Naive thymus-derived CD8-positive, alpha-beta T cell (primary cell): Measurements from ENCODE around the gene SMARCE1. TPM values are rescaled to one million over a fixed set of nuclear protein-coding genes. Genes with fewer than 3 reads are reported as not detected.

ENCODE experiments used
- ATAC-seq, 2 donors: fragments of 150-1000 bp; cut with Tn5 transposase in 1 of 2; sonication (Bioruptor Pico), chemical (Tn5 transposase) in 1 of 2; 1 replicate in 1 of 2; 2 replicates in 1 of 2; pipeline ENCODE4 v1.10.0; 2021; ENCODE audit warnings: mild to moderate bottlenecking in 2 of 2, moderate library complexity in 2 of 2
- POLR2A ChIA-PET: fragments of 350-600 bp; sonication (Branson Sonifier 250); formaldehyde crosslinking; loops from one replicate; lab custom pipeline; 2021; ENCODE audit warnings: antibody characterized with exemption; lab: Charles Lee
- DNase-seq, 10 donors: peaks; one replicate each; pipeline versions ENCODE4 v3.0.0 to v3.0.0-alpha.2; 2020 to 2022
- H3K27ac Mint-ChIP-seq, 10 donors: one replicate each; pipeline ENCODE4 v1.8.0; 2020 to 2022; ENCODE audit warnings: mild to moderate bottlenecking in 10 of 10, mixed read lengths in 10 of 10, moderate library complexity in 4 of 10, inconsistent platforms in 1 of 10
- H3K27me3 Mint-ChIP-seq, 5 donors: one replicate each; pipeline ENCODE4 v1.8.0; 2021 to 2022; ENCODE audit warnings: mixed read lengths in 5 of 5
- H3K36me3 Mint-ChIP-seq, 3 donors: one replicate each; pipeline ENCODE4 v1.8.0; 2020 to 2022; ENCODE audit warnings: mixed read lengths in 3 of 3, mild to moderate bottlenecking in 2 of 3, inconsistent platforms in 1 of 3
- H3K4me1 Mint-ChIP-seq, 4 donors: one replicate each; pipeline ENCODE4 v1.8.0; 2021 to 2022; ENCODE audit warnings: mixed read lengths in 4 of 4
- H3K4me3 Mint-ChIP-seq, 10 donors: one replicate each; pipeline ENCODE4 v1.8.0; 2020 to 2022; ENCODE audit warnings: mild to moderate bottlenecking in 10 of 10, mixed read lengths in 10 of 10, moderate library complexity in 6 of 10, inconsistent platforms in 1 of 10
- H3K9me3 Mint-ChIP-seq, 9 donors: one replicate each; pipeline ENCODE4 v1.8.0; 2020 to 2022; ENCODE audit warnings: mixed read lengths in 9 of 9, mild to moderate bottlenecking in 3 of 9, inconsistent platforms in 1 of 9, moderate library complexity in 1 of 9
- polyA plus RNA-seq, 3 donors: library from polyadenylated mRNA; unstranded; fragments of 300-500 nt; fragmentation: Illumina TruSeq; gene quantifications; one replicate each; pipeline ENCODE4 v1.2.3, GENCODE V29; 2021
- total RNA-seq, 8 experiments: library from RNA in 2 of 8; stranded (reverse) in 2 of 8; gene quantifications; one replicate each; pipeline ENCODE4 v1.2.3 and lab custom pipeline; 2021 to 2026

The SMARCE1 gene
- total and polyA plus RNA-seq, 5 experiments from 2014 or later = 97.5 to 229 (median 195) TPM

DNA sequence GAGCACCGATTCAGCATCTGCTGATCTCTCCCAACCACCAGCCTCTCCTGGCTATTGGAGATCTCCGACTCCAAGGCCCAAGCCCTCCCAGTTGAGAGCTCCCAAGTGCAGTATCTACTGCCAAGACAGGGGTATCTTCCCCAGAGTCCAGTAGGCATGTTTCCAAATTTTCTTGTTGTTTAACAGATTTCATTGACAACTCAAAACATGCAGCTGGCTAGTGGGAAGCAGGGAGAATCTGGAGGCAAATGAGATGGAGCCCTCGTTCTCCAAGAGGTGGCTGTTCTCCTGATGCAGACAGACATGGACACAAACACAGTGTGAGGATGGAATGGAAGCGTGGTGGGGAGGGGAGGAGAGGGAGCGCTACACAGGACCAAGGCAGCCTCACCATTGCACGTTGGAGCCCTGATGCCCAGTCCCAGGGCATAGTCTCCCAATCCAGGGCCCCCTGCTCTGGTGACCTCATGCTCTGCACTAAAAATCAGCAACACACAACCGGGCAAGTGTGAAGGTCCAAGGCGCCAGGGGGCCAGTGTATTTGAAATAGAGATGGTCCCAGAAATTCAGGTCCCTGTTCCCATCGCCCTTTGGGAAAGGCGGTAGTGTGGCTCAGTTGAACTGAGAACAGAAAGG lies 31.7 kb downstream of the SMARCE1 start:
- ATAC-seq = no peak
- POLR2A ChIA-PET = interaction anchor here (0.6 to 31.1 kb wide), 21 partner anchors 9 to 1317 kb away, joined by 3 to 2269 read pairs (median 6); partner anchors contain the start of genes CCR7, SMARCE1 and TOP2A
- DNase-seq = no peak
- Mint-ChIP-seq H3K27me3 (no peaks in the 10 kb centered on the region), H3K36me3 (no peaks in the 10 kb centered on the region), H3K4me1 (peaks cover 34 to 82% (median 81%) of the 10 kb centered on the region in 4 donors), H3K27ac (peak overlapping the region; percentile 93 to 100 (median 98)), H3K4me3 (peak overlapping the region; percentile 67 to 90 (median 85)), H3K9me3 (no peaks in the 10 kb centered on the region)

DNA sequence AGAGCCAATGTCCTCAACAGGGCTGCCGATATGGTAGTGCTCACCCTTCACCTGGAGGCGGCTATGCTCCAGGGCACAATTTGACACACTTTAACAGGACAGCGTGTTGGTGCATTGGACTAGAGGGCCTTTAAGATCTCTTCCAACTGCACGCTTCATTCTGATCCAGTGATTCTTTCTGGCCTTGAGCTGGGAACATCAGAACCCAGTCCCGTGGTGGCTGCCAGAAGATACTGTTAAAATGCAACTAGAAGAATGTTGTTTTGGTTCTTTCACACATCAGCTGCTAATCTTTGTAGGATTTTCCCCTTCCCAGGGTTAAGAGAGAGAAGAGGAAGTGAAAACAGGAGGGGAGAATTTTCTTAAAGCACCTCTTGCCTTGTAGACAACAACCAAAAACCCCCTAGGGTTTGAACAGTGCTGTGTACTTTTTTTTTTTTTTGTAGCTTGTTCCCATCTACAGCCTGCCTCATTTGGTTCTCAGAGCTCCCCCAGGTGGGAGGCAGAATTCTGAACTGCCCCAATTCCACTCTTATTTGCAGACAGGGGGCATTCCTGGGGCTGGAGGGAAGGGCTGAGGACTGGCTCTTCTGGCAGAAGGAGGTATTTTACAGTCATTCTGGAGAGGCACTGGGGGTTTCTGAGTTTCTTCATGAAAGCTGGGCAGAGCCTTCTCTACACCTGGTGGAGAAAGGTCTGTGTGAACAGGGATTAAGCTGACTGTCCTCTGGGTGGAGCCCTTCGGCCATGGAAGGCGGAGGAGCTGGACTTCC lies 32.4 kb downstream of the SMARCE1 start:
- Mint-ChIP-seq H3K27me3 (no peaks in the 10 kb centered on the region), H3K36me3 (no peaks in the 10 kb centered on the region), H3K27ac (peak overlapping the region; percentile 93 to 100 (median 98)), H3K4me3 (peak overlapping the region; percentile 67 to 90 (median 85)), H3K9me3 (no peaks in the 10 kb centered on the region), H3K4me1 (peaks cover 35 to 81% (median 81%) of the 10 kb centered on the region in 4 donors)
- POLR2A ChIA-PET = interaction anchor here (0.6 to 31.1 kb wide), 22 partner anchors 10 to 1316 kb away, joined by 3 to 2269 read pairs (median 6); partner anchors contain the start of genes CCR7, SMARCE1 and TOP2A
- DNase-seq (peak in 9 of 10 donors; percentile 48 to 81 (median 67)), ATAC-seq (peak; percentile 59)

DNA sequence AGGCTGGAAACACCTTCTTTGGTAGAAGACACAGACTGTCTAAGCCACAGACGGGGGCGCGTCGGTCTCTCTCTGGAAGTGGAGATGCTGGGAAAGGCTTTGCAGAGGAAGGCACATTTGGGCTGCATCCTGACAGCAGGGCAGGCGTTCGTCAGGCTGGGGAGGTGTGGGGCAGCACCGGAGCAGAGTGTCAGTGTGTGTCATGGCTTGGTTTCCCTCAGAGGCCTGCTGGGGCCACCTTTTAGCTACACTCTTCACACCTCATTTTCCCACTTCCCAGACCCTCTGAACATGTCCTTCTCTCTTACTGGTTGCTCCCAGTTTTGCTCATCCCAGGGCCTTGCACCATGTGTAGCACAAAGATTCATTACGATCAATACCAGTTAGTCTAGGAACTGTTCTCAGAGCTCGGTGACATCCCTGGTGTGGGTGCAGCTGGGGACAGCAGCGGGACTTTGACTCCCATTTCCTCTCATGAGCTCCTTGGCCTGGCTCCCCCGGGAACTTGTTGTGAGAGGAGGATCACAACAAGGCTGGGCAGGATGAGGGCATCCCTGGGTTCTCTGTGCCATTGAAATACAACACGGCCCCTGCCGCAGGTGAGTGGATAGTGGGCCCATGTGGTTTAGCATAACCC lies 33.1 kb downstream of the SMARCE1 start:
- peaks cover 35 to 81% (median 80%) of the 10 kb centered on the region in 4 donors for H3K4me1 Mint-ChIP-seq
- peak overlapping the region; percentile 67 to 90 (median 85) for H3K4me3 Mint-ChIP-seq
- DNase-seq (peak in 1 of 10 donors; percentile 60), ATAC-seq (no peak)
- peak overlapping the region; percentile 93 to 100 (median 98) for H3K27ac Mint-ChIP-seq
- no peaks in the 10 kb centered on the region for H3K27me3 Mint-ChIP-seq
- POLR2A ChIA-PET = interaction anchor here (0.7 to 31.1 kb wide), 19 partner anchors 9 to 308 kb away, joined by 3 to 2269 read pairs (median 6); partner anchors contain the start of genes CCR7, SMARCE1 and TOP2A
- H3K9me3 Mint-ChIP-seq = no peaks in the 10 kb centered on the region
- H3K36me3 Mint-ChIP-seq = no peaks in the 10 kb centered on the region

DNA sequence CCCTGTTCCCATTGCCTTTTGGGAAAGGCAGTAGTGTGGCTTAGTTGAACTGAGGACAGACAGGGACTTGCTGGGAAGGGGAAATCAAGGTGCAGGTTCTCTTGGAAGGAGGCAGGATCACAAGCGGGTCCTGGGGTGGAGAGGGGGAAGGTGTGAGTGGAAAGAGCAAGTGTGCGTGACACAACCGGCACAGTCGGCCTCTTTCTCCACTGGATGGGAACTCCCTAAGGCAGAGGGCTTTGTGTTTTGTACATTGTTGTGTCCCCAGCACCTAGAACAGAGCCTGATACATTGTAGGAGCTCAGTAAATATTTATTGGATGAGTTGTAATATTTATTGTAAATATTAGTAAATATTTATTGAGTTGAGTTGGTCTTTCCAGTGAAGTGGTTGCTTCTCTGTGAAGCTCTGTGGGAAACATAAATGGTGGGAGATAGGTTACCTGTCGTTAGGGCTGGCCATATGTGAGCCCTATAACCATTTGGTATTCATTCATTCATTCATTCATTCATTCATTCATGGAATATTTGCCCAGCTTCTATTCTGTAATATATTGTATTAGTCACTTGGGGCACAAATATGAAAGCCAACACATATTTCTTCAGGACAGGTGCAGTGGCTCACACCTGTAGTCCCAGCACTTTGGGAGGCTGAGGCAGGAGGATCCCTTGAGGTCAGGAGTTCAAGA lies 34.0 kb downstream of the SMARCE1 start:
- H3K4me1 Mint-ChIP-seq = peaks cover 41 to 91% (median 85%) of the 10 kb centered on the region in 4 donors
- no peaks in the 10 kb centered on the region for H3K27me3 Mint-ChIP-seq
- peak overlapping the region; percentile 95 to 100 (median 100) for H3K27ac Mint-ChIP-seq
- ATAC-seq (no peak), DNase-seq (no peak)
- no peaks in the 10 kb centered on the region for H3K36me3 Mint-ChIP-seq
- H3K9me3 Mint-ChIP-seq = no peaks in the 10 kb centered on the region
- POLR2A ChIA-PET = interaction anchor here (0.7 to 31.1 kb wide), 14 partner anchors 9 to 1075 kb away, joined by 3 to 2269 read pairs (median 14); partner anchors contain the start of genes CCR7, EIF1 and TOP2A
- H3K4me3 Mint-ChIP-seq = peak overlapping the region; percentile 77 to 94 (median 91)

DNA sequence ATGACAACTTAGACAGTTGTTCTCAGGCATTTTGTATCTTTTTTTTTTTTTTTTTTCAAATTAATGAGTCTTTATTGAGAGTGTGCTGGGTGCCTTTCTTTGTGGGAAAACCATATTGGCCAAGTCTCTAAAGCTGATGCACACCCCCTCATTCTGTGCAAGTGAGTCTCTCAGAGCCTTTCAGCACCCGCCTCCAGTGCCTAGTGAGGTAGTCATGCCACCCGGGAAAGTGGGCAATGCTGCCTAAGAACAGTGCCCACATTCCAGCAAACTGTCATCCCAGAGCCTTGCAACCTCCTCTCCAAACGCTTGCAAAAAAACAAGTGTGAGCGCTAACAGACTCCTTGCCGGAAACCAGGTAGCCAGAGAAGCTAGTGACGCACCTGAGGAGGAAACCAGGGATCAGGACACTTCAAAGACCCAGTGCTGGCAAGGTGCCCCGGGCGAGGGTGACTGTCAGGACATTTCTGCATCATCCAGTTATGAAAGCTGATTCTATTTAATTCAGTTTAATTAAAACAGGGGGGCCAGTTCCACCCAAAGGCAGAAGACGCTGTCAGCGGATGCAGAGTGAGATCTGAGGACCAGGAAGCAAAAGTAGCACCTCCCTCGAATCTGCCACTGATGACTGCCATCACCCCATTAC lies 34.9 kb downstream of the SMARCE1 start:
- peak; percentile 41 to 56 for ATAC-seq
- Mint-ChIP-seq H3K4me1 (peaks cover 45 to 98% (median 92%) of the 10 kb centered on the region in 4 donors), H3K27me3 (no peaks in the 10 kb centered on the region), H3K9me3 (no peaks in the 10 kb centered on the region), H3K36me3 (no peaks in the 10 kb centered on the region), H3K4me3 (peak overlapping the region; percentile 77 to 94 (median 91)), H3K27ac (peak overlapping the region; percentile 95 to 100 (median 100))
- peak; percentile 57 to 93 (median 86) for DNase-seq
- POLR2A ChIA-PET = interaction anchor here (0.7 to 31.1 kb wide), 11 partner anchors 8 to 1076 kb away, joined by 3 to 2269 read pairs (median 3); partner anchors contain the start of genes CCR7 and EIF1

DNA sequence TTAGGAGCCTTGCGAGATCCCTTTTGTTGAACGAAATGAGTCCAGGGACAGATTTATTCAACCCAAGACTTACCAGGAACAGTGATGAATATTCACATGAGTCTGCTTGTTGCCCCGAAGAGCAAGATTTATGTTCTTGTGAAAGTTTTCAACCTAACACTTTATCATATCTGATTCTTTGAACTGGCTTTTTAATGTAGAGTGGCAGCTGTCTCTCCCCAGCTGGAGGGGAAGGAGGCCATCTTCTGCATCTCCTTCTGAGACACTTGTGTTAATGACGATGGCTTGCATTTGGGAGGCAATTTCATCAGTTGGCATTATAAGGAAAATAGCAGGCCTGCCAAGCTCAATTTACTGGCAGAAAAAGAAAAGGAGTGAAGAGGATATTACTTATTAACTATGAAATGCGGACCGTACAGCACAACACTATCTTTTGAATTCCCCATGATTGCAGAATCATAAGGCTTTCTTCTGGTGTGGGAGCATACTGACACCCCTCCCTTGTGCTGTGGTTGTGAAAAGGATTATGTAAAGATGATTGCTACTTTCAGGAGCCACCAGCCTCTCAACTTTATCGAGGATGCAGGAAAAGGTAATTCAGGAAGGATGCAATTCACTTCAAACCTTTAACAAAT lies 35.7 kb downstream of the SMARCE1 start:
- POLR2A ChIA-PET = interaction anchor here (0.7 to 31.1 kb wide), 9 partner anchors 7 to 289 kb away, joined by 3 to 2269 read pairs (median 56); partner anchors contain the start of gene CCR7
- Mint-ChIP-seq H3K9me3 (no peaks in the 10 kb centered on the region), H3K27me3 (no peaks in the 10 kb centered on the region), H3K4me3 (peak overlapping the region; percentile 55 to 94 (median 81)), H3K36me3 (no peaks in the 10 kb centered on the region), H3K4me1 (peaks cover 47 to 98% (median 95%) of the 10 kb centered on the region in 4 donors), H3K27ac (peak overlapping the region; percentile 95 to 100 (median 100))
- DNase-seq = peak in 3 of 10 donors; percentile 40 to 61 (median 43)
- ATAC-seq = no peak

DNA sequence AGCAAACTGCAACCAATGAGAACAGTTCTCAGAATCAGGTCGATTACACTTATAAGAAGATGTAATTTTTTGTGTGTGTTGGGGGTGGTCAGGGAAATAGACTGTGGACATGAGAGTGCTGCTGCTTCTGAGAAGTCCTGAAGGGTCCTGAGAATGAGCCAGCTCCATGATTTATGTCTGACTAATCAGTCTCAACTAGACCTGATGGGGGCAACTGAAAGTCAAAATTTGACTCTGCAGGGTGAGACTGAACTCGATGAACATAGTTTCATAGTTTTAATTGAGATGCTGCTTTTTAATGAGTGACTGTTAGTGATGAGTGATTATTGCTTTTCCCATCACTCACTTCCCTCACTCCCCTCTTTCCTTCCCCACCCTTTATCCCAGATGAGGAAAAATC lies 37.3 kb downstream of the SMARCE1 start:
- H3K4me3 Mint-ChIP-seq = peak overlapping the region in 9 of 10 donors; percentile 19 to 89 (median 55)
- no peaks in the 10 kb centered on the region for H3K9me3 Mint-ChIP-seq
- no peaks in the 10 kb centered on the region for H3K36me3 Mint-ChIP-seq
- POLR2A ChIA-PET = interaction anchor here (0.7 to 31.1 kb wide), 6 partner anchors 5 to 57 kb away, joined by 4 to 2269 read pairs (median 92); partner anchors contain the start of gene CCR7
- no peak for DNase-seq
- no peaks in the 10 kb centered on the region for H3K27me3 Mint-ChIP-seq
- H3K4me1 Mint-ChIP-seq = peaks cover 40 to 96% (median 93%) of the 10 kb centered on the region in 4 donors
- peak overlapping the region; percentile 95 to 100 (median 100) for H3K27ac Mint-ChIP-seq
- ATAC-seq = no peak

DNA sequence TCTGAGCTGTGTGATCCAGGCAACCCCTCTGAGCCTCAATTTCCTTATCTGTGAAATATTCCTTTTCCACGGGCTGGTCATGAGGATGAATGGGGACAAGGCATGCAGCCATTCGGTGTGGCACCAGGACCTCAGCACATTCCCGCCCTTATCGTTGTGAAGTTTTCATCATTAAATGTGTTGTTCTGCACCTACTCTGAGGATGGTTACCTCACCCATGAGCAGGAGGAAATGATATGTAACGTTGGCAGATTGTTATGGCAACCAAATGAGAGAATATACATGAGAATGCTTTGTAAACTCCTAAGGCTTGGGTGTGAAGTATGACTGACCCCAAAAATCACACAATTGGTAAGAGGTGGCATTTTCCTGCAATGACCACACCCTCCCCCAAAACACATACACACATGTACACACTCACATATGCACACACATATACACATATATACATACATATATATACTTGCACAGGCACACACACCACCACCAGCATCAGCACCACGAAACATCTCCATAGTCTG lies 39.5 kb downstream of the SMARCE1 start:
- DNase-seq (peak in 8 of 10 donors; percentile 45 to 88 (median 79)), ATAC-seq (peak; percentile 53 to 70)
- Mint-ChIP-seq H3K27me3 (no peaks in the 10 kb centered on the region), H3K9me3 (no peaks in the 10 kb centered on the region), H3K27ac (peak overlapping the region; percentile 95 to 100 (median 100)), H3K36me3 (no peaks in the 10 kb centered on the region), H3K4me1 (peaks cover 44 to 98% (median 93%) of the 10 kb centered on the region in 4 donors), H3K4me3 (peak overlapping the region; percentile 65 to 86 (median 80))
- POLR2A ChIA-PET = interaction anchor here (1.2 to 31.1 kb wide), 9 partner anchors 6 to 286 kb away, joined by 3 to 2269 read pairs (median 9); partner anchors contain the start of gene CCR7

DNA sequence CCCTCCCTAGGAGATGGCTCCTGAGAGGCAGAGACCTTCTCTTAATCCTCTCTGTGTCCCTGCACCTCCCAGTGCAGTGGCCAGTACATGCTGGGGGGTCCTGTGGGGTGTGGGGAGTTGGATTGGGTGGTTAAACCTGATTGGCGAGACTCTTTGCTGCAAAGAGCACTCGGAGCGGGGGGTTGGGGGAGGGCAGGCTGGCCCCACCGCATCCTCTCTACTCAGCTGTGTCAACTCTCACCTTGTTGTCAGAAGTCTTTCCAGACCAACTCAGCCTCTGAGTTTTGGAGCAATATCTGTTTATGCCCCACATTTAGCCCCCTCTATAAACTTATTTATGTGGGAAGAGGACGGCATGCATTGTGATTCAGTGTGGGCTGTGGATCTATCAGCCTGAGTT lies 40.0 kb downstream of the SMARCE1 start:
- peaks cover 47 to 98% (median 93%) of the 10 kb centered on the region in 4 donors for H3K4me1 Mint-ChIP-seq
- peak overlapping the region; percentile 95 to 100 (median 100) for H3K27ac Mint-ChIP-seq
- peak in 8 of 10 donors; percentile 54 to 85 (median 76) for DNase-seq
- peak; percentile 35 to 59 for ATAC-seq
- no peaks in the 10 kb centered on the region for H3K27me3 Mint-ChIP-seq
- peak overlapping the region; percentile 65 to 86 (median 80) for H3K4me3 Mint-ChIP-seq
- POLR2A ChIA-PET = interaction anchor here (1.0 to 31.1 kb wide), 11 partner anchors 7 to 285 kb away, joined by 3 to 2269 read pairs (median 7); partner anchors contain the start of gene CCR7
- no peaks in the 10 kb centered on the region for H3K9me3 Mint-ChIP-seq
- no peaks in the 10 kb centered on the region for H3K36me3 Mint-ChIP-seq
